A549 (cell line): Measurements from ENCODE around the gene ISG15.

ENCODE experiments used
- CHD2 ChIP-seq: fragments of 150-350 bp; IDR thresholded peaks from 2 replicates; pipeline ENCODE4 v1.6.1; 2014; ENCODE audit warnings: low read length; ENCODE audit not compliant: partially characterized antibody
- CTCF ChIP-seq: fragments of >200 bp; sonication (Bioruptor Twin); formaldehyde crosslinking; IDR thresholded peaks from 3 replicates; pipeline ENCODE4 v1.5.1; 2016
- EP300 ChIP-seq, 2 experiments: fragments of >200 bp; sonication (Bioruptor Twin); formaldehyde crosslinking; IDR thresholded peaks; 2 replicates in 1 of 2; 3 replicates in 1 of 2; pipeline ENCODE4 v1.6.1; 2016 to 2017
- JUN ChIP-seq, 2 experiments: fragments of >200 bp; sonication (Bioruptor Twin); formaldehyde crosslinking; IDR thresholded peaks; 2 replicates in 1 of 2; 3 replicates in 1 of 2; pipeline ENCODE4 v1.6.1; 2016 to 2017
- POLR2A ChIP-seq: IDR thresholded peaks from 2 replicates; pipeline ENCODE4 v1.6.1; 2012; ENCODE audit warnings: mild to moderate bottlenecking, low read length
- POLR2AphosphoS2 ChIP-seq: conservative IDR thresholded peaks from 2 replicates; pipeline ENCODE4 v1.6.1; 2012; ENCODE audit warnings: low read length, improper control_type of control experiment, inconsistent platforms
- RAD21 ChIP-seq, 2 experiments: fragments of >200 bp in 1 of 2; sonication (Bioruptor Twin) in 1 of 2; formaldehyde crosslinking in 1 of 2; IDR thresholded peaks in 1 of 2; conservative IDR thresholded peaks in 1 of 2; 2 replicates in 1 of 2; 3 replicates in 1 of 2; pipeline ENCODE4 v1.6.1; 2012 to 2018; ENCODE audit warnings: inconsistent platforms in 1 of 2

- TF ChIP-seq RAD21 (conservative IDR thresholded peaks at IDR 0.05 in 1 of 2, IDR thresholded peaks at IDR 0.05 in 1 of 2) = no peak
- no peak for TF ChIP-seq POLR2A
- no peak for TF ChIP-seq CTCF
- TF ChIP-seq EP300 (IDR thresholded peaks at IDR 0.05) = no peak
- no peak for TF ChIP-seq POLR2AphosphoS2
- no peak for TF ChIP-seq CHD2
- TF ChIP-seq JUN (IDR thresholded peaks at IDR 0.05) = no peak
Observed at GRCh38 chr1:974687-975328, 38.5 kb upstream of the ISG15 start.
